Type B pancreatic cell (in vitro differentiated cells): ENCODE results near the gene MRPL21. TPM values are rescaled to one million over a fixed set of nuclear protein-coding genes. Genes with fewer than 3 reads are reported as not detected.
A peak's percentile ranks its signal among the peaks of the same experiment; 100 is the strongest.
"Not testable (repeated sequence)": the region's sequence is repeated elsewhere in the genome, so short reads cannot be mapped to it uniquely, and the experiment has no call there.

Experiments used
- DNase-seq: peaks from one replicate; pipeline ENCODE4 v3.0.0; 2021; ENCODE audit warnings: mixed read lengths; ENCODE audit not compliant: unreplicated experiment; ENCODE audit errors: extremely low spot score
- H3K27ac Mint-ChIP-seq: 2 replicates; pipeline ENCODE4 v1.8.0; 2021; ENCODE audit warnings: mild to moderate bottlenecking, mixed read lengths
- H3K27me3 Mint-ChIP-seq: 2 replicates; pipeline ENCODE4 v1.8.0; 2021; ENCODE audit warnings: mixed read lengths
- H3K36me3 Mint-ChIP-seq: 2 replicates; pipeline ENCODE4 v1.8.0; 2021; ENCODE audit warnings: mixed read lengths
- H3K4me1 Mint-ChIP-seq: one replicate; pipeline ENCODE4 v1.8.0; 2021; ENCODE audit warnings: mixed read lengths; ENCODE audit not compliant: unreplicated experiment
- H3K4me3 Mint-ChIP-seq: 2 replicates; pipeline ENCODE4 v1.8.0; 2021; ENCODE audit warnings: mild to moderate bottlenecking, mixed read lengths
- H3K9me3 Mint-ChIP-seq: 2 replicates; pipeline ENCODE4 v1.8.0; 2021; ENCODE audit warnings: mixed read lengths
- total RNA-seq: library from RNA; stranded (reverse); gene quantifications from 2 replicates; pipeline ENCODE4 v1.2.1, GENCODE V29; 2021; ENCODE audit warnings: low replicate concordance
- TF ChIP-seq, protein P1 (sequence below): fragments of 200-600 bp; sonication (generic); conservative IDR thresholded peaks from 2 replicates; pipeline ENCODE4 v1.5.0; 2021; ENCODE audit warnings: antibody characterized with exemption, mild to moderate bottlenecking

The MRPL21 gene
- total RNA-seq, 1 donor from 2014 or later: 60.2 TPM

DNA sequence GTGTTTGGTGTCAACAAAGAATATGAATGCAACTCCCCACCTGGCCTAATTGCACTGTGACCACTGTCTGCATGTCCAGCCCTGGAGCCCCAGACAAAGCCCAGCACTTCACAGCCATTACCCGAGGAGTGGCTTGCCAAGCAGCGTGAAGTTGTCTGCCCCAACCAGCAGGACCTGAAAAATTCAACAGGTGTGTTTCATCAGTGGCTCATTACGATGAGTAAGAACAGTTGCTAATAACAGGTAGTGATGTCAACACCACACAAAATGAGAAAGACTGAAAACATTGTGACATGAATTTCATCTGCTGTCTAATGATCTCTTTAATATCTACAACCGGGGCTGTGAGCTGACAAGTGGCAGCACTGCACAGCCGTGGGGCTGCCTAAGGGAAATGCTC is 10.3 kb downstream of the MRPL21 start:
- DNase-seq: no peak
- no peaks in the 10 kb centered on the region for H3K9me3 Mint-ChIP-seq
- TF ChIP-seq, protein P1, sequence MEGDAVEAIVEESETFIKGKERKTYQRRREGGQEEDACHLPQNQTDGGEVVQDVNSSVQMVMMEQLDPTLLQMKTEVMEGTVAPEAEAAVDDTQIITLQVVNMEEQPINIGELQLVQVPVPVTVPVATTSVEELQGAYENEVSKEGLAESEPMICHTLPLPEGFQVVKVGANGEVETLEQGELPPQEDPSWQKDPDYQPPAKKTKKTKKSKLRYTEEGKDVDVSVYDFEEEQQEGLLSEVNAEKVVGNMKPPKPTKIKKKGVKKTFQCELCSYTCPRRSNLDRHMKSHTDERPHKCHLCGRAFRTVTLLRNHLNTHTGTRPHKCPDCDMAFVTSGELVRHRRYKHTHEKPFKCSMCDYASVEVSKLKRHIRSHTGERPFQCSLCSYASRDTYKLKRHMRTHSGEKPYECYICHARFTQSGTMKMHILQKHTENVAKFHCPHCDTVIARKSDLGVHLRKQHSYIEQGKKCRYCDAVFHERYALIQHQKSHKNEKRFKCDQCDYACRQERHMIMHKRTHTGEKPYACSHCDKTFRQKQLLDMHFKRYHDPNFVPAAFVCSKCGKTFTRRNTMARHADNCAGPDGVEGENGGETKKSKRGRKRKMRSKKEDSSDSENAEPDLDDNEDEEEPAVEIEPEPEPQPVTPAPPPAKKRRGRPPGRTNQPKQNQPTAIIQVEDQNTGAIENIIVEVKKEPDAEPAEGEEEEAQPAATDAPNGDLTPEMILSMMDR: no peak
- H3K4me3 Mint-ChIP-seq: no peak overlapping the region
- no peaks in the 10 kb centered on the region for H3K27me3 Mint-ChIP-seq
- H3K27ac Mint-ChIP-seq: no peak overlapping the region
- peaks cover 6% of the 10 kb centered on the region for H3K4me1 Mint-ChIP-seq
- peaks cover 9% of the 10 kb centered on the region for H3K36me3 Mint-ChIP-seq

DNA sequence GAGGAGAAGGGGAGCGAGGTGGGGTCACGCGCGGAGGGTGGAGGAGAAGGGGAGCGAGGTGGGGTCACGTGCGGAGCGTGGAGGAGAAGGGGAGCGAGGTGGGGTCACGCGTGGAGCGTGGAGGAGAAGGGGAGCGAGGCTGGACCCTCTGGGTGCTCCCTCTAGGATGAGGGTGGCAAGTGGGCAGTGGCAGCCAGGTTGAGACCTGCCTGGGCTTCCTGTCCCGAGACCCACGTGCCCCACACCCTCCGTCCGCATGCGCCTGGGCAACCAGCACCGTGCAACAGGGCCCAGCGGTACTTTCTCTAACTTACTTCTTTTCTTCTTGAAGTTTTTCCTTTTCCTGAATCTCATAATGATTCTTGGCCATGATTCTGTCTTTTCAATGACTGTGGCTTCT is 11.1 kb downstream of the MRPL21 start:
- Mint-ChIP-seq H3K4me1 (peaks cover 6% of the 10 kb centered on the region), H3K36me3 (peaks cover 9% of the 10 kb centered on the region), H3K27ac (no peak overlapping the region), H3K9me3 (no peaks in the 10 kb centered on the region), H3K4me3 (no peak overlapping the region), H3K27me3 (no peaks in the 10 kb centered on the region)
- TF ChIP-seq, protein P1: no peak
- DNase-seq: no peak

GRCh38 chr11:68891351-68891948 is 12.2 kb downstream of the MRPL21 start:
- H3K4me1 Mint-ChIP-seq: peaks cover 6% of the 10 kb centered on the region
- peaks cover 9% of the 10 kb centered on the region for H3K36me3 Mint-ChIP-seq
- DNase-seq: no peak
- no peak overlapping the region for H3K4me3 Mint-ChIP-seq
- H3K27ac Mint-ChIP-seq: no peak overlapping the region
- H3K9me3 Mint-ChIP-seq: no peaks in the 10 kb centered on the region
- H3K27me3 Mint-ChIP-seq: no peaks in the 10 kb centered on the region
- TF ChIP-seq, protein P1: no peak

- TF ChIP-seq, protein P1: no peak
- Mint-ChIP-seq H3K27ac (peak overlapping the region; percentile 76), H3K36me3 (peaks cover 9% of the 10 kb centered on the region), H3K27me3 (no peaks in the 10 kb centered on the region), H3K4me3 (peak overlapping the region; percentile 49), H3K4me1 (peaks cover 6% of the 10 kb centered on the region), H3K9me3 (no peaks in the 10 kb centered on the region)
- DNase-seq: no peak
These were observed 13.0 kb downstream of the MRPL21 start for GRCh38 chr11:68890490-68891231.

DNA sequence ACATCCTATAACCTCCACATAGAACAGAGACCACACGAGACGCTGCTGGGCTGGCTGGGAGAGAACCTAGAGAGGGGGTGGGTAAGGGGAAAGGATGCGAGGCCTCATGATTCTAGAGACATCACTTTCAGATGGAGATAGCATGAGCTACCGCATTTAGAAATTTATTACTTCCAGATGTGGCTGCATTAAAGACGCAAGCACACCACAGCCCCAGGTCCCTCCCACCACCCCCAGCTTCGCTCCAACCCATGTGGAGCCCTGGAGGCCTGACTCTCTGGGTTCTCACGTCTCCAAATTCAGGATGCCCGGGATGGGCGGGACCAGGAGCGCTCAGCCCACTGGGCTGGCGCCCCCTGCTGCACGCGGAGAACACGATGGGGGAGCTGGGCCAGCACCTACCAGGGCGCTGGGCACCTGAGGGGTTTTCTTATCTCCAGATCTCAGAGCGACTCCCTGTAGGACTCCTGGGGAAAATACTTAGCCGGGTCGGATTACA is 13.6 kb downstream of the MRPL21 start:
- no peak for DNase-seq
- peaks cover 9% of the 10 kb centered on the region for H3K36me3 Mint-ChIP-seq
- peaks cover 6% of the 10 kb centered on the region for H3K4me1 Mint-ChIP-seq
- no peak overlapping the region for H3K27ac Mint-ChIP-seq
- TF ChIP-seq, protein P1: peak; percentile 64
- H3K4me3 Mint-ChIP-seq: no peak overlapping the region
- no peaks in the 10 kb centered on the region for H3K27me3 Mint-ChIP-seq
- H3K9me3 Mint-ChIP-seq: no peaks in the 10 kb centered on the region

- not testable (repeated sequence) for H3K9me3 Mint-ChIP-seq, H3K27me3 Mint-ChIP-seq, DNase-seq, H3K4me3 Mint-ChIP-seq, H3K4me1 Mint-ChIP-seq, H3K36me3 Mint-ChIP-seq, H3K27ac Mint-ChIP-seq
These were observed 18.8 kb downstream of the MRPL21 start for GRCh38 chr11:68884827-68885226.
